A549 (cell line): ENCODE measurements around the gene TPCN1. TPM values are rescaled to one million over a fixed set of nuclear protein-coding genes. Genes with fewer than 3 reads are reported as not detected.

Source experiments
- ATAC-seq, 2 experiments: fragments of 200-7000 bp in 1 of 2; fragments of >200 bp in 1 of 2; cut with Nextera tagmentation in 1 of 2; cut with Tn5 transposase in 1 of 2; 3 replicates each; pipeline versions ENCODE4 v1.8.0 to v1.9.1; 2018 to 2020; ENCODE audit warnings: mild to moderate bottlenecking in 1 of 2, moderate library complexity in 1 of 2
- CTCF ChIA-PET: fragments of 300-600 bp; sonication (Branson Sonifier 250); formaldehyde crosslinking; extraction: SDS; loops from one replicate; lab custom pipeline; 2021; ENCODE audit warnings: antibody characterized with exemption, inconsistent platforms; lab: Yijun Ruan, JAX
- POLR2A ChIA-PET: fragments of 350-600 bp; formaldehyde crosslinking; extraction: SDS; loops from one replicate; lab custom pipeline; 2021; ENCODE audit warnings: antibody characterized with exemption, inconsistent platforms; lab: Yijun Ruan, JAX
- DNase-seq, 2 experiments: peaks; one replicate each; pipeline versions ENCODE4 v3.0.0 to v3.0.0-alpha.2; 2011 to 2016; ENCODE audit warnings: low read depth in 1 of 2, low spot score in 1 of 2
- FAIRE-seq: peaks from 2 replicates; lab custom pipeline; 2011; peaks lifted over from hg19 to GRCh38; lab: Jason Lieb, UNC
- H3K27ac ChIP-seq, 2 experiments: fragments of >200 bp; sonication (Bioruptor Twin); formaldehyde crosslinking; 3 replicates each; pipeline ENCODE4 v1.5.1; 2016 to 2017
- H3K4me1 ChIP-seq: fragments of >200 bp; sonication (Bioruptor Twin); formaldehyde crosslinking; 3 replicates; pipeline ENCODE4 v1.6.1; 2016
- H3K4me2 ChIP-seq: fragments of >200 bp; sonication (Bioruptor Twin); formaldehyde crosslinking; 3 replicates; pipeline ENCODE4 v1.6.1; 2016
- H3K4me3 ChIP-seq: fragments of >200 bp; sonication (Bioruptor Twin); formaldehyde crosslinking; 3 replicates; pipeline ENCODE4 v1.5.1; 2016
- H3K9me3 ChIP-seq: fragments of >200 bp; sonication (Bioruptor Twin); formaldehyde crosslinking; 3 replicates; pipeline ENCODE4 v1.6.1; 2016
- CBX8 ChIP-seq: fragments of 200-600 bp; sonication (generic); IDR thresholded peaks from 2 replicates; pipeline ENCODE4 v1.6.1; 2016
- CEBPB ChIP-seq, 2 experiments: fragments of >200 bp in 1 of 2; sonication (Bioruptor Twin) in 1 of 2; formaldehyde crosslinking in 1 of 2; IDR thresholded peaks; 2 replicates each; pipeline ENCODE4 v1.6.1; 2012 to 2016
- CHD4 ChIP-seq: fragments of 200-600 bp; sonication (generic); IDR thresholded peaks from 2 replicates; pipeline ENCODE4 v1.6.1; 2016; ENCODE audit warnings: antibody characterized with exemption, mild to moderate bottlenecking, borderline replicate concordance
- EP300 ChIP-seq, 2 experiments: fragments of >200 bp; sonication (Bioruptor Twin); formaldehyde crosslinking; IDR thresholded peaks; 2 replicates in 1 of 2; 3 replicates in 1 of 2; pipeline ENCODE4 v1.6.1; 2016 to 2017
- ESRRA ChIP-seq: fragments of 150-350 bp; IDR thresholded peaks from 2 replicates; pipeline ENCODE4 v1.6.1; 2014; ENCODE audit warnings: mild to moderate bottlenecking, low read length, borderline replicate concordance
- FOXS1 ChIP-seq: fragments of 250-450 bp; sonication (Bioruptor Pico); IDR thresholded peaks from 2 replicates; pipeline ENCODE4 v1.5.0; 2020; ENCODE audit warnings: mild to moderate bottlenecking, moderate library complexity
- JUN ChIP-seq, 2 experiments: fragments of >200 bp; sonication (Bioruptor Twin); formaldehyde crosslinking; IDR thresholded peaks; 2 replicates in 1 of 2; 3 replicates in 1 of 2; pipeline ENCODE4 v1.6.1; 2016 to 2017
- KDM5A ChIP-seq: fragments of 200-600 bp; sonication (generic); IDR thresholded peaks from 2 replicates; pipeline ENCODE4 v1.6.1; 2016; ENCODE audit warnings: antibody characterized with exemption, mild to moderate bottlenecking
- NFE2L2 ChIP-seq: fragments of 150-350 bp; conservative IDR thresholded peaks from 2 replicates; pipeline ENCODE4 v1.6.1; 2014; ENCODE audit warnings: low read length
- NPAS2 ChIP-seq: fragments of 250-450 bp; sonication (Bioruptor Pico); IDR thresholded peaks from 2 replicates; pipeline ENCODE4 v1.8.0; 2022; ENCODE audit warnings: mild to moderate bottlenecking, moderate library complexity, borderline replicate concordance
- NR3C1 ChIP-seq: fragments of >200 bp; sonication (Bioruptor Twin); formaldehyde crosslinking; IDR thresholded peaks from 3 replicates; pipeline ENCODE4 v1.6.1; 2017
- PHF8 ChIP-seq: fragments of 200-600 bp; sonication (generic); IDR thresholded peaks from 2 replicates; pipeline ENCODE4 v1.6.1; 2016; ENCODE audit warnings: low read depth, mild to moderate bottlenecking, antibody characterized with exemption, moderate library complexity, borderline replicate concordance
- POLR2A ChIP-seq: IDR thresholded peaks from 2 replicates; pipeline ENCODE4 v1.6.1; 2012; ENCODE audit warnings: mild to moderate bottlenecking, low read length
- POLR2AphosphoS2 ChIP-seq: conservative IDR thresholded peaks from 2 replicates; pipeline ENCODE4 v1.6.1; 2012; ENCODE audit warnings: low read length, improper control_type of control experiment, inconsistent platforms
- RFX5 ChIP-seq: fragments of 450-650 bp; IDR thresholded peaks from 2 replicates; pipeline ENCODE4 v1.7.1; 2014; ENCODE audit warnings: antibody characterized with exemption, mild to moderate bottlenecking, moderate library complexity
- RNF2 ChIP-seq: fragments of 200-600 bp; sonication (generic); IDR thresholded peaks from 2 replicates; pipeline ENCODE4 v1.6.1; 2016; ENCODE audit warnings: low read depth, mild to moderate bottlenecking, antibody characterized with exemption, moderate library complexity, borderline replicate concordance
- SMC3 ChIP-seq: fragments of >200 bp; sonication (Bioruptor Twin); formaldehyde crosslinking; IDR thresholded peaks from 3 replicates; pipeline ENCODE4 v1.6.1; 2018; ENCODE audit warnings: inconsistent platforms
- SREBF2 ChIP-seq: fragments of 450-650 bp; IDR thresholded peaks from 2 replicates; pipeline ENCODE4 v1.6.1; 2014; ENCODE audit warnings: mild to moderate bottlenecking, moderate library complexity
- TFCP2L1 ChIP-seq: fragments of 250-450 bp; sonication (Bioruptor Pico); IDR thresholded peaks from 2 replicates; pipeline ENCODE4 v1.5.0; 2021; ENCODE audit warnings: mild to moderate bottlenecking
- ZFP36 ChIP-seq: fragments of 450-650 bp; IDR thresholded peaks from 2 replicates; pipeline ENCODE4 v1.6.1; 2014; ENCODE audit warnings: borderline replicate concordance; ENCODE audit not compliant: partially characterized antibody
- ZNF302 ChIP-seq: fragments of 250-450 bp; sonication (Bioruptor Pico); IDR thresholded peaks from 2 replicates; pipeline ENCODE4 v1.9.0; 2021; ENCODE audit warnings: inconsistent platforms, mild to moderate bottlenecking, moderate library complexity
- WGBS: methylation state at CpG from one replicate; pipeline ENCODE4 v1.1.6; 2017; ENCODE audit errors: missing lambda C conversion rate; 5-methylcytosine and 5-hydroxymethylcytosine counted together
- polyA plus RNA-seq, 4 experiments: library from polyadenylated mRNA; depleted of rRNA in 3 of 4; stranded (reverse); fragments of >200 nt; fragmentation: RNase III in 1 of 4; extraction: RNeasy Plus Mini Kit Qiagen cat#74134 plus additional on column Dnase treatment in 1 of 4; gene quantifications; 2 replicates in 3 of 4; 3 replicates in 1 of 4; pipeline ENCODE4 v1.2.3, GENCODE V29; 2011 to 2017
- TF ChIP-seq, protein P1 (sequence below): fragments of >200 bp; sonication (Bioruptor Twin); formaldehyde crosslinking; IDR thresholded peaks from 3 replicates; pipeline ENCODE4 v1.6.1; 2016
- TF ChIP-seq, protein P2 (sequence below): fragments of 250-450 bp; sonication (Bioruptor Pico); IDR thresholded peaks from 2 replicates; pipeline ENCODE4 v1.5.0; 2020; ENCODE audit warnings: low read depth, mild to moderate bottlenecking, moderate library complexity

The TPCN1 gene
- polyA plus RNA-seq, 2 of the 4 experiments (the other 2 are of a cell fraction), result 21.9 to 24.1 TPM

DNA sequence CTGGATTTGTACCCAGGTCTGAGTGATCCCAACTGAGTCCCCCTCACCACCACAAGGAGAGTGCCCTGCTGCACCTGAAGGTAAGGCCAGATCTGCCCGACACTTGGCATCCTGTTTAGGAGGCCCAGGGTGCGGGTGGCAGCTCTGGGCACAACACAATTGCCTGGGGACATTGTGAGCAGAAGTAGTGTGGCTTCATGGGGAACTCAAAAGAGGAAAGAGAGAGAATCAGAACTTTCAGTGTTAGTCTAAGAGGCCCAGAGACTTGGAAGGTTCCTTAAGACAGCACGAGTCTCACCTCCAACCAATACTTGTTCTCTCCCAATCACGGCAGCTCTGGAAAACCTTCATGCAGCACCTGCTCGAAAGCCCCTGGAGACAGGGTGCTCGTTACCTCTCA, 120.3 kb downstream of the TPCN1 start:
- FAIRE-seq (no peak), DNase-seq (no peak), ATAC-seq (peak in 1 of 2 experiments; percentile 16; a peak in 1 of 6 replicates)
- WGBS, result 76% methylated on average over 6 of the region's 6 CpGs
- no peak overlapping the region for H3K4me2 ChIP-seq
- ChIA-PET CTCF (interaction anchor here (1.4 to 1.6 kb wide), 2 partner anchors 30 to 83 kb away, joined by 3 to 5 read pairs; no protein-coding TSS in a partner anchor), POLR2A (no interaction called here)
- TF ChIP-seq JUN (IDR thresholded peaks at IDR 0.05) (no peak), EP300 (IDR thresholded peaks at IDR 0.05) (no peak), CBX8 (no peak), POLR2A (no peak), NR3C1 (no peak), PHF8 (no peak), ZFP36 (no peak), RFX5 (no peak), FOXS1 (CRISPR knock-in tag) (no peak), SREBF2 (no peak), CEBPB (IDR thresholded peaks at IDR 0.05) (no peak), KDM5A (no peak)
- TF ChIP-seq, protein P1, sequence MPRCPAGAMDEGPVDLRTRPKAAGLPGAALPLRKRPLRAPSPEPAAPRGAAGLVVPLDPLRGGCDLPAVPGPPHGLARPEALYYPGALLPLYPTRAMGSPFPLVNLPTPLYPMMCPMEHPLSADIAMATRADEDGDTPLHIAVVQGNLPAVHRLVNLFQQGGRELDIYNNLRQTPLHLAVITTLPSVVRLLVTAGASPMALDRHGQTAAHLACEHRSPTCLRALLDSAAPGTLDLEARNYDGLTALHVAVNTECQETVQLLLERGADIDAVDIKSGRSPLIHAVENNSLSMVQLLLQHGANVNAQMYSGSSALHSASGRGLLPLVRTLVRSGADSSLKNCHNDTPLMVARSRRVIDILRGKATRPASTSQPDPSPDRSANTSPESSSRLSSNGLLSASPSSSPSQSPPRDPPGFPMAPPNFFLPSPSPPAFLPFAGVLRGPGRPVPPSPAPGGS, result no peak
- TF ChIP-seq, protein P2, sequence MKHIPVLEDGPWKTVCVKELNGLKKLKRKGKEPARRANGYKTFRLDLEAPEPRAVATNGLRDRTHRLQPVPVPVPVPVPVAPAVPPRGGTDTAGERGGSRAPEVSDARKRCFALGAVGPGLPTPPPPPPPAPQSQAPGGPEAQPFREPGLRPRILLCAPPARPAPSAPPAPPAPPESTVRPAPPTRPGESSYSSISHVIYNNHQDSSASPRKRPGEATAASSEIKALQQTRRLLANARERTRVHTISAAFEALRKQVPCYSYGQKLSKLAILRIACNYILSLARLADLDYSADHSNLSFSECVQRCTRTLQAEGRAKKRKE (CRISPR knock-in tag), result no peak
- no peaks in the 10 kb centered on the region for H3K4me1 ChIP-seq
- no peak overlapping the region for H3K4me3 ChIP-seq
- H3K27ac ChIP-seq, result no peak overlapping the region
- no peaks in the 10 kb centered on the region for H3K9me3 ChIP-seq

DNA sequence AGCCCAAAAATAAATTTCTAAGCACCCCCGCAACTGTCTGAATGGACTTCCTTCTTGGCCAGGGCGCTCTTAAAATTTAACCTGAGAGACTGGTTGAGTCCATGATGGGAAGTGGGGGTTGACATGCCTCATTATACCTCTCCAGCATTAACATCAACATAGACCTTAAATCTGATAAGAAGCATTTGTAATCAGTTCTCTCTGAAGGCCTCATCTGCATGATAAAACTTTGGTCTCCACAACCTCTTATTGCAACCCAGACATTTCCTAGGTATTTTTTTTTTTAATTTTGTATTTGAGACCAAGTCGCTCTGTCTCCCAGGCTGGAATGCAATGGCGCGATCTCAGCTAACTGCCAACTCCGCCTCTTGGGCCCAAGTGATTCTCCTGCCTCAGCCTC, 124.1 kb downstream of the TPCN1 start:
- H3K27ac ChIP-seq, result no peak overlapping the region
- DNase-seq, result no peak
- POLR2A ChIA-PET, result no interaction called here
- H3K4me2 ChIP-seq, result no peak overlapping the region
- no peaks in the 10 kb centered on the region for H3K4me1 ChIP-seq
- 93% methylated on average over 6 of the region's 6 CpGs for WGBS
- H3K4me3 ChIP-seq, result no peak overlapping the region
- ATAC-seq, result no peak
- TF ChIP-seq NPAS2 (CRISPR knock-in tag) (no peak), POLR2AphosphoS2 (no peak), PHF8 (no peak), NFE2L2 (no peak), SMC3 (no peak), CEBPB (IDR thresholded peaks at IDR 0.05) (no peak)
- TF ChIP-seq, all 56 proteins: peak for 0
- FAIRE-seq, result no peak
- H3K9me3 ChIP-seq, result no peaks in the 10 kb centered on the region
- CTCF ChIA-PET, result interaction anchor here (0.6 kb wide), 1 partner anchor 32 kb away, joined by 3 read pairs; no protein-coding TSS in a partner anchor

DNA sequence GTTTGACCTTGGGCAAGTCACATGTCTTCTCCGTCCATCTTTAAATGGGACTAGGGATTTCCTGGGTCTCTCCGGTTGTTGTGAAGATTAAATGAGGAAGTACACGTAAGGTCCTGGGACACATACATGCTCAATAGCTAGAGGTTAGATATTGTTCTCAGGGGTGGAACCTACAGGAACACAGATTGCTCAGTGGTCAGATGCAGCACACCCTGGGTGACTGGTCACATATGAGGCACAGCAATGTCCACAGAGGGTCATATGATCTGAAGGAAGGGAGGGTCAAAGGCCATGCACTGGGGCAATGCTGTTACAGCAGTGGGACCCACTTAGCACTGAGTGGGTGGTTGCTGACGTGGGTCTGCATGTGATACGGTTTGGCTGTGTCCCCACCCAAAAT, 125.1 kb downstream of the TPCN1 start:
- FAIRE-seq (no peak), ATAC-seq (no peak; a peak in 1 of 6 replicates), DNase-seq (no peak)
- Histone ChIP-seq H3K4me2 (no peak overlapping the region), H3K4me1 (no peaks in the 10 kb centered on the region), H3K27ac (no peak overlapping the region), H3K9me3 (no peaks in the 10 kb centered on the region), H3K4me3 (no peak overlapping the region)
- no peak for TF ChIP-seq TFCP2L1 (CRISPR knock-in tag)
- TF ChIP-seq CHD4, result no peak
- no peak for TF ChIP-seq ESRRA
- TF ChIP-seq ZNF302 (CRISPR knock-in tag), result no peak
- no peak for TF ChIP-seq RNF2
- CTCF ChIA-PET, result interaction anchor here (0.6 to 0.8 kb wide), 2 partner anchors 34 to 144 kb away, joined by 3 to 4 read pairs; no protein-coding TSS in a partner anchor
- WGBS, result 92% methylated on average over 5 of the region's 5 CpGs
- POLR2A ChIA-PET, result no interaction called here
